ENCODE measurements around the gene KDM8. TPM values are rescaled to one million over a fixed set of nuclear protein-coding genes. Genes with fewer than 3 reads are reported as not detected.

Gene KDM8
- polyA plus RNA-seq, 1 experiment, result 2.5 TPM

DNA sequence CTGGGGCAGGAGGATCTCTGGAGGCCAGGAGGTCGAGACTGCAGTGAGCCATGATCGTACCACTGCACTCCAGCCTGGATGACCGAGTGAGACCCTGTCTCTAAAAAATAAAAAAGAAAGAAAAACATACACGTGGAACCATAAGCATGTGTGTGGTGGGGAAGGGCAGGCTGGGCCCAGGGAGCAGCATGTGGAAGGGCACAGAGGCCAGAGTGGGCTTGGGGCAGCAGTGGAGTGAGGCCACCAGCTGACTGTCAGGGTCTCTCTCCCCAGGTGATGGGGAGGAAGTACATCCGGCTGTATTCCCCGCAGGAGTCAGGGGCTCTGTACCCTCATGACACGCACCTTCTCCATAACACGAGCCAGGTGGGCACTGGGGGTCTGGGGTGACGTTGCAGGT, 16.8 kb downstream of the KDM8 start:
- H3K27me3 ChIP-seq (ENCODE audit: control insufficient read depth, insufficient read depth, low read length), result no peaks in the 10 kb centered on the region
- TF ChIP-seq, protein P1, sequence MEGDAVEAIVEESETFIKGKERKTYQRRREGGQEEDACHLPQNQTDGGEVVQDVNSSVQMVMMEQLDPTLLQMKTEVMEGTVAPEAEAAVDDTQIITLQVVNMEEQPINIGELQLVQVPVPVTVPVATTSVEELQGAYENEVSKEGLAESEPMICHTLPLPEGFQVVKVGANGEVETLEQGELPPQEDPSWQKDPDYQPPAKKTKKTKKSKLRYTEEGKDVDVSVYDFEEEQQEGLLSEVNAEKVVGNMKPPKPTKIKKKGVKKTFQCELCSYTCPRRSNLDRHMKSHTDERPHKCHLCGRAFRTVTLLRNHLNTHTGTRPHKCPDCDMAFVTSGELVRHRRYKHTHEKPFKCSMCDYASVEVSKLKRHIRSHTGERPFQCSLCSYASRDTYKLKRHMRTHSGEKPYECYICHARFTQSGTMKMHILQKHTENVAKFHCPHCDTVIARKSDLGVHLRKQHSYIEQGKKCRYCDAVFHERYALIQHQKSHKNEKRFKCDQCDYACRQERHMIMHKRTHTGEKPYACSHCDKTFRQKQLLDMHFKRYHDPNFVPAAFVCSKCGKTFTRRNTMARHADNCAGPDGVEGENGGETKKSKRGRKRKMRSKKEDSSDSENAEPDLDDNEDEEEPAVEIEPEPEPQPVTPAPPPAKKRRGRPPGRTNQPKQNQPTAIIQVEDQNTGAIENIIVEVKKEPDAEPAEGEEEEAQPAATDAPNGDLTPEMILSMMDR (IDR thresholded peaks at IDR 0.05; ENCODE audit: low read depth, low read length), result no peak
- no peaks in the 10 kb centered on the region for H3K9me3 ChIP-seq (ENCODE audit: control insufficient read depth, insufficient read depth, low read length)
- no peak overlapping the region for H3K4me3 ChIP-seq (ENCODE audit: low read depth, low read length)
- ChIA-PET POLR2A (no interaction called here), CTCF (interaction anchor here (4.0 kb wide), 1 partner anchor 15 kb away, joined by 30 read pairs; no protein-coding TSS in a partner anchor)
- no peak for DNase-seq (ENCODE audit: low read depth, low spot score)
- no peak overlapping the region for H3K27ac ChIP-seq (ENCODE audit: low read depth, low read length)

DNA sequence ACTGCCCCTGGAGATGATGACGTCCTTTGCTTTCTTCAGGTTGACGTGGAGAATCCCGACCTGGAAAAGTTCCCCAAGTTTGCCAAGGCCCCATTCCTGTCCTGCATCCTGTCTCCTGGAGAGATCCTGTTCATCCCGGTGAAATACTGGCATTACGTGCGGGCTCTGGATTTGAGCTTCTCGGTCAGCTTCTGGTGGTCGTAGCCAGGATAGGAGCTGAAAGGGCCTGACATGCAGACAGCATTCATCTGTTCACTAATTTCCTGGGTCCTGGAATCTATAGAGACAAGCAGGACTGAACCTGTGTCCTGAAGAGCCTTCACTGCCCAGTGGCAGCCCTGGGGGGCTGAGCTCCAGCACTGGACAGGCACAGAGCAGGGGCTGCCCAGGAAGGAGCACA, 17.2 kb downstream of the KDM8 start:
- TF ChIP-seq, protein P1 (IDR thresholded peaks at IDR 0.05; ENCODE audit: low read depth, low read length), result no peak
- CTCF ChIA-PET, result interaction anchor here (4.0 kb wide), 1 partner anchor 14 kb away, joined by 30 read pairs; no protein-coding TSS in a partner anchor
- no peaks in the 10 kb centered on the region for H3K9me3 ChIP-seq (ENCODE audit: control insufficient read depth, insufficient read depth, low read length)
- DNase-seq (ENCODE audit: low read depth, low spot score), result no peak
- H3K27me3 ChIP-seq (ENCODE audit: control insufficient read depth, insufficient read depth, low read length), result no peaks in the 10 kb centered on the region
- no peak overlapping the region for H3K4me3 ChIP-seq (ENCODE audit: low read depth, low read length)
- POLR2A ChIA-PET, result no interaction called here
- no peak overlapping the region for H3K27ac ChIP-seq (ENCODE audit: low read depth, low read length)

DNA sequence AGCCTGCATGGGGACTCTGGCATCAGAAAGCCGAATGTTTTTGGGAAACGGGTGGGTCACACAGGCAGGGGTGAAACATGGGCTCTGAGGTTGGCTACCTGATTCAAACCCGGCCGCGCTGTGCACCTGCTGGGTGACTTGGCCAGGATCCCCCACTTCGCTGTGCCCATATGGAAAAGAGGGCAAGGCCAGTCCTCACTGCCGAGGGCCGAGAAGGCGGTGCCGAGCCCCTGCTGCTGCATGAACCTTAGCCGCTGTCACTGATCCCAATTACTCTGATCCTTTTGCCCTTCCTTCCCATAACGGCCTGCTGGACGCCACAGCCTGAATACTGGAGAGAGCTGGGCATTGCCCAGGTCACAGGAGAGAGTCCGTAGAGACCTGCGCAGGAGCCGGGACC, 17.7 kb downstream of the KDM8 start:
- POLR2A ChIA-PET, result no interaction called here
- H3K27me3 ChIP-seq (ENCODE audit: control insufficient read depth, insufficient read depth, low read length), result no peaks in the 10 kb centered on the region
- CTCF ChIA-PET, result interaction anchor here (4.0 kb wide), 1 partner anchor 14 kb away, joined by 30 read pairs; no protein-coding TSS in a partner anchor
- H3K9me3 ChIP-seq (ENCODE audit: control insufficient read depth, insufficient read depth, low read length), result no peaks in the 10 kb centered on the region
- no peak for DNase-seq (ENCODE audit: low read depth, low spot score)
- no peak overlapping the region for H3K4me3 ChIP-seq (ENCODE audit: low read depth, low read length)
- no peak overlapping the region for H3K27ac ChIP-seq (ENCODE audit: low read depth, low read length)
- TF ChIP-seq, protein P1 (IDR thresholded peaks at IDR 0.05; ENCODE audit: low read depth, low read length), result no peak

DNA sequence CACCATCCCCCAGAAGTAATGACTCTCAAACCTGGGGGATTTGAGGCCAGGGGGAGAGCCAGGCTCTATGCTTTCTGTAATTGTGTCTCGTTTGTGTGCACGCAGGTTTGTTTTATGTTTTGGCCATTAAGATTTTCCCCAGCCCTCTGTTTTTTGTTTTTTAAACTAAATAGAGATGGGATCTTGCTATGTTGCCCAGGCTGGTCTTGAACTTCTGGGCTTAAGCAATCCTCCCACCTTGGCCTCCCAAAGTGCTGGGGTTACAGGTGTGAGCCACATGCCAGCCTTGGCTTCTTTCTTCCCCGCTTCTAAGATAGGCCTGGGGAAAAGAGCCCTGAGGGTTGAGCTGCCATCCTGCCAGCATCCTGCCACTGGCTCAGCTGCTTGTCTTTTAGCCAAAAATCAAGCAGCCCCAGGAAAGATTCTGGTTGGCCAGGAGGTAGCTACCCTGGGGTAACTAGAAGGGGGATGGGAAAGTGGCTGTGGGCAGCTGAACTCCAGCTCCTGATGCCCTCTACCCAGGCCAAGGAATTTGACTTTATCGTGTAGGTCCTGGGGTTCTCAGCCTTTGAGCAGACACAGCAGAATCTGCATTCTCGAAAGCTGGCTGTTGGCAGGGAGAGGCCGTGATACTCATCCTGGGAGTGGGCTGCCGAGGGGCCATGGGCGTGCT, 18.4 kb downstream of the KDM8 start:
- CTCF ChIA-PET, result interaction anchor here (1.7 to 4.0 kb wide), 2 partner anchors 13 to 146 kb away, joined by 7 to 30 read pairs; no protein-coding TSS in a partner anchor
- H3K9me3 ChIP-seq (ENCODE audit: control insufficient read depth, insufficient read depth, low read length), result no peaks in the 10 kb centered on the region
- no peak overlapping the region for H3K4me3 ChIP-seq (ENCODE audit: low read depth, low read length)
- H3K27ac ChIP-seq (ENCODE audit: low read depth, low read length), result peak overlapping the region; percentile 80
- POLR2A ChIA-PET, result interaction anchor here (1.0 to 1.7 kb wide), 3 partner anchors 18 to 97 kb away, joined by 3 to 11 read pairs (median 3); partner anchors contain the start of gene KDM8
- TF ChIP-seq, protein P1 (IDR thresholded peaks at IDR 0.05; ENCODE audit: low read depth, low read length), result no peak
- DNase-seq (ENCODE audit: low read depth, low spot score), result no peak
- H3K27me3 ChIP-seq (ENCODE audit: control insufficient read depth, insufficient read depth, low read length), result no peaks in the 10 kb centered on the region
